Measurements from ENCODE around the gene TSPY2.
"Not testable (repeated sequence)": the region's sequence is repeated elsewhere in the genome, so short reads cannot be mapped to it uniquely, and the experiment has no call there.

The TSPY2 gene

GRCh38 chrY:6245923-6246322 lies at the start of gene TSPY2:
Gene TSPY2 (plus strand): TSS chrY:6246223. CDS start chrY:6246269, 46 bp downstream.
- H3K27me3 Mint-ChIP-seq, H3K4me3 Mint-ChIP-seq, H3K27ac Mint-ChIP-seq, H3K9me3 Mint-ChIP-seq, H3K4me1 Mint-ChIP-seq, H3K36me3 Mint-ChIP-seq: not testable (repeated sequence)

- H3K36me3 Mint-ChIP-seq, H3K27me3 Mint-ChIP-seq, H3K4me1 Mint-ChIP-seq, H3K9me3 Mint-ChIP-seq, H3K27ac Mint-ChIP-seq, H3K4me3 Mint-ChIP-seq: not testable (repeated sequence)
These were observed 36.5 kb upstream of the TSPY2 start for GRCh38 chrY:6209565-6209964.

GRCh38 chrY:6217045-6217444 lies 29.0 kb upstream of the TSPY2 start:
- H3K27me3 Mint-ChIP-seq, H3K27ac Mint-ChIP-seq, H3K4me3 Mint-ChIP-seq, H3K9me3 Mint-ChIP-seq, H3K36me3 Mint-ChIP-seq, H3K4me1 Mint-ChIP-seq: not testable (repeated sequence)

- not testable (repeated sequence) for H3K9me3 Mint-ChIP-seq, H3K36me3 Mint-ChIP-seq, H3K4me3 Mint-ChIP-seq, H3K27ac Mint-ChIP-seq, H3K27me3 Mint-ChIP-seq, H3K4me1 Mint-ChIP-seq
These were observed 23.8 kb downstream of the TSPY2 start for GRCh38 chrY:6269839-6270238.

All from activated naive CD4-positive, alpha-beta T cell treated with anti-CD3 and anti-CD28 coated beads, Interleukin-2, amount 50 U/mL, for 24 hours (primary cell).